HG03558 (cell line): ENCODE measurements around the gene PPP1R7.

ENCODE experiments used
- ATAC-seq: cut with Tn5 transposase; IDR thresholded peaks from one replicate; pipeline ENCODE4 v1.9.1; 2021; ENCODE audit warnings: moderate number of reproducible peaks; ENCODE audit not compliant: unreplicated experiment; ENCODE audit errors: extremely low read depth

Gene PPP1R7

DNA sequence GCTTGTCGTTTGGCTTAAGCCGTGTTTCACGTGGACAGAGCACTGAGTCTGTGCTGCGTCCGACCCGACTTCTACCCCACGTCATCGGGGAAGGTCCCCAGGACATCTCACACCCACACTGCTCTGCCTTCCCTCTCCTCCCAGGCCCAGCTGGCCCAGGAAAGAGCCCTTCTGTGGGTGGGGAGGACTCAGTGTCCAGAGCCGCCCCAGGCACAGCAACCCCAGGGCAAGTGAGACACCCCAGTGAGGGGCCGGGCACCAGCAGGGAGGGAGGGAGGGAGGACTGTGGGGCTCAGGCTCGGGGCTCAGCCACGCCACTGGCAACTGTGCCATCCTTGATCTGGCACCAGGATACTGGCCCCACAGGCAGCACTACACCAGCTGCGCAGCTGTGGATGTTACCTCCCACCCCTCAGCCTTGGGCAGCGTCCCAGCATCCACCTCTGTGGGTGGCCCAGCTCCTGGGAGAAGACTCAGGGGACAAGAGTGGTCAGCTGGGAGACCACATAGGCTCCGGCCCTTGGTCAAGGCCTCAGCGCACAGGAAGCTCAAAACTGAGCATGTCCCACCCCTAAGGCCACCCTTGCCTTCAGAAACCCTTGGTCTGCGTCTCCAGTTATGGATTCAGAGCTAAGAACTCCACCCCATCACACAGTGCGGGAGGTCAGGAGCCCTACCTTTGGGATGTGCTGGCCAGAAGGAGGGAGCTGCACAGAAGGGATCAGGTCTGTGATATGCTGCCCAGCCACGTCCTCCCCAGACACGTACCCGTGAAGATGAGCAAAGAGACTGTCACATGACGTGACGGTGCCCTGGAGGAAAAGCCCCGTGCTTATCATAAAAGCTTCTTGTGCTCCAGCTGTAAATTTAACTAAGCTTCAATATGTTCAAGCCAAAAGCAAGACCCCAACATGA lies 12.7 kb upstream of the PPP1R7 start:
- ATAC-seq, result no peak

GRCh38 chr2:241138471-241138870 lies 11.8 kb upstream of the PPP1R7 start:
- ATAC-seq, result no peak

DNA sequence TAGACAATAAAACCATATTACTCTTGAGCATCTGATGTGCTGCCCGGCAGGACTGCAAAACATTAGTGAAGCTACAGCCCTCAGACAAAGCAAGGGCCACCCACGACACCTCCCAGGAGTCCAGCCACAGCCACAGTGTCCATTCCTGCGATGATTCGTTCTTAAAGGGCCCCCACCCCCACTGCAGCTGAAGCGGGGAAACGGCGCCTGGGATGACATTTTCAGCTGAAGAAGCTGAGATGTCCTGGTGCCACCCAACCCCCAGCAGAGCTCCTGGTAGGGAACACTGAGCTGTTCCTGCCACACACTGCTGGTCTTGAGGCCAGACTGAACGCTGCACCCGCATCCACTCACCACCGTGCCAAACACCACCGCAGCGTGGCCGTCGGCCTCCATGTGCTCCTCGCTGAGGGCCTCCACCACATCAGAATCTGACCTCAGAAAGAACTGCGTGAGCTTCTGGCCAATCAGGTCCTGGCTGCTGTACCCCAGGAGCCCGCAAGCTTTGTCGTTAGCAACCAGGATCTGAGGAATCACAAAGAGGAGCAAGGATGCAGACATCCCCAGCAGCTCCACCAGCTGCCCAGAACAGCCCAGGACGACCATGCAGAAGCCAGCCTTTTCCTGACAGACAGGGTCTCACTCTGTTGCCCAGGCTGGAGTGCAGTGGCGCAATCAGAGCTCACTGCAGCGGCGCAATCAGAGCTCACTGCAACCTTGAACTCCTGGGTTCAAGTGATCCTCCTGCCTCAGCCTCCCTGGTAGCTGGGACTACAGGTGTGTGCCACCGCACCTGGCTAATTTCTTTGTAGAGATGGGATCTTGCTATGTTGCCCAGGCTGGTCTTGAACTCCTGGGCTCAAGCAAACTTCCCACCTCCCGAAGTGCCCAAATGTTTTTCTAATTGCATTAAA lies 10.5 kb upstream of the PPP1R7 start:
- no peak for ATAC-seq

DNA sequence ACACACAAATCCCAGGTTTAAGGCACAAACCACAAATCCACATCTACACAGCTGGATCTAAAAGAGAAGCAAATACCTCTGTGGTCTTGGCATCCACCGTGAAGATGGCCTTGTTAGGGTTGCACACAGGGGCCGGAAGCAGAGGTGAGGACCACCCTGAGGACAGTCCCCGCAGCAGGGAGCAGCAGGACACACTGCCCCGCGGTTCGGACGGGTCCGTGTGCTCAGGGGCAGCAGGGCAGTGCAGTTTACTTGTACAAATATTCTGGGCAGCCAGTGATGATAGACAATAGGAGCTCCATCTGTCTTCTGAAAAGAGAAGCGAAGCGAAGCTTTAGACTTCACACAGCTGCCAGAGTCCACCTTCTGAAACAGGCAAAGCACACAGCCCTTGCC lies 9.8 kb upstream of the PPP1R7 start:
- no peak for ATAC-seq

GRCh38 chr2:241141214-241141770 lies 9.0 kb upstream of the PPP1R7 start:
- ATAC-seq, result no peak

GRCh38 chr2:241142063-241142462 lies 8.2 kb upstream of the PPP1R7 start:
- no peak for ATAC-seq

DNA sequence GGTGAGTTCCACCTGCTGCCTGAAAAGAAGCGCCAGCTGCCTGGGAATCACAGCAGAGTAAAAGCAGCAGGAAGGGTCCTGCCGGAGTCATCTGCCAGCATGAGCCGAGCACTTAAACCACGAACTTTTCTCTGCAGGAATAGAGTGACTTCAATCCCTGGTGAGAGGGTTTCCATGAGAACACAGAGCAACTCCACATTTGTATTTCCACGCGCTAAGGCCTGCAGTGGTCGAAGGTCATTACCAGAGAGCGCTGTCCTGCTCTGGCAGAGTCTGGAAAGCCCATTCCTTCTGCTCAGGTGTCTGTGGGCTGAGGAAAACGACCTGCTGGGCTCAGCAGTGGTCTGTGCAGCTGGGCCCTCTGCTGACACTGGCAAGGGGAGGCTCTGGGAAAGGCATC lies 7.7 kb upstream of the PPP1R7 start:
- ATAC-seq, result no peak

DNA sequence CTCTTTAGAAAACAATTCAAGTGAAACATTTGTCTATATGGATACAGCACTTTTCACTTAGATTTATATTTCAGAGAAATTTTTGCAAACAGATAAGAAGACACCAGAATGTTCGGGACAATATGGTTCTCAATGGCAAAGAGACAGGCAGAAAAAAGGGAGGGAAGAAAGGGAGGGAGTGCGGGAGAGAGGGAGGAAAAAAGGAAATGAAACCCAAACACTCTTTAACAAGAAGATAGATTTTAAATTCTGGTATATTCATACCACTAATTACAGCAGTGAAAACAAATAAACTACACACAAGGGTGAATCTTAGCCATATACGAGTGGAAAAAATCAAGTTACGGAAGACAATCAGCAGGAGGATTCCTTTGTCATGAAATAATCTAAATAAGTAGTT lies 4.0 kb upstream of the PPP1R7 start:
- no peak for ATAC-seq

DNA sequence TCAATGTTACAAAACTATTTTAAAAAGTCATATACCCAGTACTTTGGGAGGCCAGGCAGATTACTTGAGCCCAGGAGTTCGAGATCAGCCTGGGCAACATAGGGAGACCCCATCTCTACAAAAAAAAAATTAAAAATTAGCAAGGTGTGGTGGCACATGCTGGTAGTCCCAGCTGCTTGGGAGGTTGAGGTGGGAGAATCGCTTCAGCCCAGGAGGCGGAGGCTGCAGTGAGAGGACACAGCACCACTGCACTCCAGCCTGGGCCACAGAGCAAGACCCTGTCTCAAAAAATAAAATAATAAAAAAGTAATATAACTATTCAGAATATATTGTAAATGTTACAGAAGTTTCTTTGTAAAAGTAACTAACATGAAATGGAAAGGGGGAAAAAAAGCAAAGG lies 2.9 kb upstream of the PPP1R7 start:
- no peak for ATAC-seq

- no peak for ATAC-seq
Observed at GRCh38 chr2:241148239-241148638, 2.0 kb upstream of the PPP1R7 start.

DNA sequence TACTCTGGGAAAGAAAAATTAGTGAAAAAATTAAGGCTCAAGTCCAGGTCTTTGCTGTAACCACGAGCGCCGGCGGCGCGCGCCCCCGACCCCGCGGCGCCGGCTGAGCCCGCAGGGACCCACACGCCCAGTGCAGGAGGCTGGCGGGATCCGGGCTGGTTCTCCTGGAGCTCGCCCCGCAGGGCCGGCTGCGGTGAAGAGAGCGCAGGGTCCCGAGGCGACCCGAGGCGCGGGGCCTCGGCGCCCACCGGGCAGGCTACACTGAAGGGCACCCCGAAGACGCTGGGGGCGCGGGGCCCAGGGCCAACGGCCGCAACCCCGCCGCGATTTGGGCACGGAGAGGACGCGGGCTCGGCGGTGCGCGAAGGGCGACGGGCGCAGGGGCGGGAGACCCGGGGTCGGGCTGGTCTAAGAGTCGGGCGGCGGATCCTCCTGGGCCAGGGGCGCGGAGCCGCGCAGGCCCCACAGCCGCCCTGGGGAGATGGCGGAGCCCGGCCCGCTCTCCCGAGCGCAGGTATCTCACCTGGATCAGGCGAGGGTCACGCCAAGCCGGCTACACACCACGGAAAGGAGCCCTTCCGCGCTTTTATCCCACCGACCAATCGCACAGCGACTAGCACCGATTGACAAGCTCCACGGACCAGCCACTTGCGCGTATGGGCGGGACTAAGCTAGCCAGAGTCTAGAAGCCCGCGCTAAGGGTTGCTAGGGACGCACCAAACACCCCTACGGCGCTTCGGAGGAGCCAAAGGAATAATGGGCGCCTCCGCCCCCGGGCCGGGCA lies 1.2 kb upstream of the PPP1R7 start, which contains the start of gene PASK:
TSS of gene PASK (minus strand) at position 582 of the 784 bp plus-strand sequence. CDS start 6,440 bp downstream, outside the sequence.
- peak; percentile 38 for ATAC-seq

GRCh38 chr2:241149675-241149924 lies 667 bp upstream of the PPP1R7 start:
- ATAC-seq, result peak; percentile 2

DNA sequence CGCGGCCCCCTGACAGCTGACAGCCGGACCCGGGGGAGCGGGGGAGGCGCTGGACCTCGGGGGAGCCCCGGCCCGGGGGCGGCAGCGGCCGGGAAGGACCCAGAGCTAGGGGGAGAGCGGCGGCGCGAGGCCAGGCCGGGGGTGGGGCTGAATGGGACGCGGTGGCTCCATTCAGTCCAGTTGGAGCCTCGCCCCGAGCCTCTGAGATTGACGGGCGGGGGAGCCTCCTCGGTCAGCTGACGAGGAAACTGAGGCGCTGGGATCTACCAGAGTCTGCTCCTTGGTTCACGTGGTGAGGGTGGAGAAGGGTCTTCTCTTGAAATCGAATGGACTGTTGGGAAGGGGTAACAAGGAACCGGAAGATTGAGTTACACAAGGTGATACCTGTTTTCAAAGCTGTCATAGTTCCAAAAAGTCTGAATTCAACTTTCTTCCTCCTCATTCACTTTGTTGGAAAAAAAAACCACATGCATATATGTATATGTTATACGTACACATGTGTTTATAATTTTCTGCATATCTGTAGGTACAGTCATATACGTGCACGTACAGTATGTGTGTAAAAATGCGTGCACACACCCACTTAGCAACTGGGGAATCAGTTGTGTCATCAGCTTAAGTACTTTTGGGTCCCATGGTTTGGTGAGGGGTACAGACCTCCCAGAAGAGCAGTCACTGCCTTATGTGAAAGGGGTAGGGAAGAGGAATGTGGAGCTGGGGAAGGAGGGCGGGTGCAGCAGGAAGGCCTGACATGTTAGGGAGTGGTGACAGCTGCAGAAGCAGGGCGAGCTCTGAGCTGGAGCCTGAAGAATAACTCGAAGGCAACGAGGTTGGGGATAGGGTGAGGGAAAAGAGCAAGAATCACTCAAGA lies 628 bp downstream of the PPP1R7 start:
- ATAC-seq, result peak; percentile 3

GRCh38 chr2:241151934-241152660 lies 1.8 kb downstream of the PPP1R7 start:
- ATAC-seq, result no peak

DNA sequence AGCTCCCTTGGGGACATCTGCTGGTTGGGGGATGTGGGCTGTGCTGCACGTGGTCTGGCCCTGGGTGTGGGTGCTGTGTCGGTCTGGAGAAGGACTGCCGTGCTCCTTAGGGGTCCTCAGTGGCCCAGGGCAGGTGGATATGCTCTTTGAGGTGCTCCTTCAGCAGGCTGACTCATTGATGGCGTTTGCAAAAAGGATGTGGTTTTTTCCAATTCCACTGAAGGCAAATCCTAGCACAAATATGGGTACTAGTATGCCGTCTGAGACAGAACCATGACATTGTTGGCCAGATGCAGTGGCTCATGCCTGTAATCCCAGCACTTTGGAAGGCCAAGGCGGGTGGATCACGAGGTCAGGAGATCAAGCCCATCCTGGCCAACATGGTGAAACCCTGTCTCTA lies 3.3 kb downstream of the PPP1R7 start:
- ATAC-seq, result no peak

- ATAC-seq, result no peak
Observed at GRCh38 chr2:241154915-241155314, 4.6 kb downstream of the PPP1R7 start.

- ATAC-seq, result no peak
Observed at GRCh38 chr2:241155936-241156335, 5.7 kb downstream of the PPP1R7 start.

DNA sequence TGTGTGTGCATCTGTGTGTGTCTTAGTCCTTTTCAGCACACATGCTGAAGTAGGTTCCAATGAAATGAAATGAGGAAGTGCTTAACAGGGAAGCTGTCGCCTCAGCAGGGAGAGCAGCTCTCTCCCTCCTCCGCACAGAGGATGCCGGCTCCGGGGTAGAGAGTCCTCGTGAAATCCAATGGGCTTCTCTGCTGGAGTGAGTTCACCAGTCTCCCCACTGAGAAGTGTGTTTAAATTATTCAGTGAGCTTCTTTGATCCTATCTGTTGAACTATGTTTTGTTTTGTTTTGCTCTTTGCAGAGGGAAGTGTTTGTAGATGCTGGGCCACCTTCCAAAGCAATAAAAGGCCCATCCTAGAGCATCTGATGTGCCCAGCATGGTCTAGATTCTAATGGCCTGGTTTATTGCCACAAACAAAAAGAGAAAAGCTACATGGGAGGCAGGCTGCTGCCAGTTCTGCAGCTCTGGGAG lies 6.7 kb downstream of the PPP1R7 start:
- no peak for ATAC-seq
